SK-N-SH treated with all-trans-retinoic acid at 6 μM for 48 hours (cell line): ENCODE data around the gene ARHGEF37.
"Not testable (repeated sequence)": the region's sequence is repeated elsewhere in the genome, so short reads cannot be mapped to it uniquely, and the experiment has no call there.

Experiments
- ARNTL ChIP-seq: fragments of 450-650 bp; formaldehyde crosslinking; IDR thresholded peaks from 2 replicates; pipeline ENCODE4 v1.5.0; 2020; ENCODE audit warnings: low read depth, mild to moderate bottlenecking, moderate library complexity, borderline replicate concordance
- ISL1 ChIP-seq: fragments of 250-450 bp; sonication (Bioruptor Pico); IDR thresholded peaks from 2 replicates; pipeline ENCODE4 v2.1.2; 2022; ENCODE audit warnings: mild to moderate bottlenecking, moderate library complexity
- RARB ChIP-seq: fragments of 250-450 bp; sonication (Bioruptor Pico); IDR thresholded peaks from 2 replicates; pipeline ENCODE4 v1.8.0; 2021; ENCODE audit warnings: mild to moderate bottlenecking, moderate library complexity
- ZFP30 ChIP-seq: fragments of 450-650 bp; formaldehyde crosslinking; IDR thresholded peaks from 2 replicates; pipeline ENCODE4 v1.5.0; 2022; ENCODE audit warnings: mild to moderate bottlenecking, moderate library complexity

DNA sequence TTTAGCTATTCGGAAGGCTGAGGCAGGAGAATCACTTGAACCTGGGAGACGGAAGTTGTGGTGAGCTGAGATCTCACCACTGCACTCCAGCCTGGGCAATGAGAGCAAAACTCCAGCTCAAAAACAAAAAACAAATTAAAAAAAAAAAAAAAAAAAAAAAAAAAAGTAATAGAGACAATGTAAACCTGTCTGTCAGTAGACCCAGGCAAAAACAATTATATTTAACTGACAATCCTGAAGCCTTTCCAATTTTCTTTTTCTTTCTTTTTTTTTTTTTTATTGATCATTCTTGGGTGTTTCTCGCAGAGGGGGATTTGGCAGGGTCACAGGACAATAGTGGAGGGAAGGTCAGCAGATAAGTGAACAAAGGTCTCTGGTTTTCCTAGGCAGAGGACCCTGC lies 88.0 kb downstream of the ARHGEF37 start:
- not testable (repeated sequence) for TF ChIP-seq ISL1 (CRISPR knock-in tag); ZFP30 (CRISPR knock-in tag); ARNTL; RARB (CRISPR knock-in tag)
